B cell (primary cell): ENCODE data around the gene KRTAP10-1. TPM values are rescaled to one million over a fixed set of nuclear protein-coding genes. Genes with fewer than 3 reads are reported as not detected.

Source experiments
- ATAC-seq: fragments of 200-7000 bp; cut with Tn5 transposase; one replicate; pipeline ENCODE4 v1.10.0; 2021; ENCODE audit warnings: low read depth, mild to moderate bottlenecking, moderate number of reproducible peaks, moderate library complexity
- CTCF ChIA-PET: fragments of 350-600 bp; sonication (Branson Sonifier 250); formaldehyde crosslinking; loops from one replicate; lab custom pipeline; 2021; ENCODE audit warnings: antibody characterized with exemption, inconsistent platforms; lab: Charles Lee
- POLR2A ChIA-PET: fragments of 350-600 bp; sonication (Branson Sonifier 250); formaldehyde crosslinking; loops from one replicate; lab custom pipeline; 2021; ENCODE audit warnings: antibody characterized with exemption; lab: Charles Lee
- DNase-seq: peaks from one replicate; pipeline ENCODE4 v3.0.0; 2013
- H2AFZ ChIP-seq: 2 replicates; pipeline ENCODE4 v1.6.1; 2012; ENCODE audit warnings: mild to moderate bottlenecking, low read depth, low read length; ENCODE audit not compliant: insufficient read depth, poor library complexity, severe bottlenecking
- H3K27ac ChIP-seq, 2 donors: 1 replicate in 1 of 2; 2 replicates in 1 of 2; pipeline ENCODE4 v1.5.1; 2012 to 2013; ENCODE audit warnings: low read length in 2 of 2, mild to moderate bottlenecking in 2 of 2, moderate library complexity in 1 of 2
- H3K27me3 ChIP-seq, 4 experiments: fragments of 200-600 bp in 1 of 4; sonication (generic) in 1 of 4; replicated peaks in 1 of 4; 1 replicate in 2 of 4; 2 replicates in 2 of 4; pipeline versions ENCODE4 v1.6.1 to v1.7.0; 2013 to 2016; ENCODE audit warnings: low read length in 3 of 4, mild to moderate bottlenecking in 2 of 4, mixed read lengths in 1 of 4, moderate library complexity in 1 of 4; ENCODE audit not compliant: insufficient read depth in 4 of 4, control insufficient read depth in 3 of 4; ENCODE audit errors: control extremely low read depth in 1 of 4
- H3K36me3 ChIP-seq, 2 experiments: replicated peaks in 1 of 2; 1 replicate in 1 of 2; 2 replicates in 1 of 2; pipeline versions ENCODE4 v1.6.1 to v1.7.1; 2013; ENCODE audit warnings: low read length in 1 of 2; ENCODE audit not compliant: insufficient read depth in 2 of 2, control insufficient read depth in 1 of 2; ENCODE audit errors: control extremely low read depth in 1 of 2, extremely low read depth in 1 of 2
- H3K4me1 ChIP-seq, 2 donors: fragments of 200-600 bp in 1 of 2; sonication (generic) in 1 of 2; 1 replicate in 1 of 2; 2 replicates in 1 of 2; pipeline versions ENCODE4 v1.5.1 to v1.6.1; 2013 to 2017; ENCODE audit warnings: low read length in 2 of 2; ENCODE audit not compliant: control insufficient read depth in 2 of 2, insufficient read depth in 2 of 2
- H3K4me2 ChIP-seq: replicated peaks from 2 replicates; pipeline ENCODE3; 2012; ENCODE audit warnings: mild to moderate bottlenecking, low read depth, low read length; ENCODE audit not compliant: poor library complexity, severe bottlenecking
- H3K4me3 ChIP-seq, 5 experiments: fragments of 200-600 bp in 1 of 5; sonication (generic) in 1 of 5; 1 replicate in 3 of 5; 2 replicates in 2 of 5; pipeline versions ENCODE4 v1.5.1 to v1.7.0; 2011 to 2016; ENCODE audit warnings: low read length in 4 of 5, mild to moderate bottlenecking in 4 of 5, low read depth in 2 of 5, control low read depth in 1 of 5, moderate library complexity in 1 of 5; ENCODE audit not compliant: insufficient read depth in 1 of 5; ENCODE audit errors: control extremely low read depth in 1 of 5, extremely low read depth in 1 of 5
- H3K79me2 ChIP-seq: fragments of 200-600 bp; sonication (generic); one replicate; pipeline ENCODE4 v1.6.0; 2016; ENCODE audit warnings: low read length; ENCODE audit not compliant: control insufficient read depth, insufficient read depth
- H3K9ac ChIP-seq: fragments of 200-600 bp; sonication (generic); 2 replicates; pipeline ENCODE4 v1.6.1; 2017; ENCODE audit warnings: mild to moderate bottlenecking, low read length, moderate library complexity
- H3K9me3 ChIP-seq, 3 donors: one replicate each; pipeline versions ENCODE4 v1.6.1 to v1.7.1; 2013; ENCODE audit warnings: low read length in 2 of 3; ENCODE audit not compliant: control insufficient read depth in 2 of 3, insufficient read depth in 1 of 3; ENCODE audit errors: control extremely low read depth in 1 of 3
- H4K20me1 ChIP-seq: 2 replicates; pipeline ENCODE4 v1.6.0; 2012; ENCODE audit warnings: mild to moderate bottlenecking, low read length; ENCODE audit not compliant: insufficient read depth, control insufficient read depth, poor library complexity, severe bottlenecking
- H3K27ac Mint-ChIP-seq: one replicate; pipeline ENCODE4 v1.8.0; 2021; ENCODE audit warnings: mixed read lengths
- H3K27me3 Mint-ChIP-seq: one replicate; pipeline ENCODE4 v1.8.0; 2021; ENCODE audit warnings: mixed read lengths
- H3K4me1 Mint-ChIP-seq: one replicate; pipeline ENCODE4 v1.8.0; 2021; ENCODE audit warnings: mixed read lengths
- H3K4me3 Mint-ChIP-seq: one replicate; pipeline ENCODE4 v1.8.0; 2021; ENCODE audit warnings: mixed read lengths
- H3K9me3 Mint-ChIP-seq: one replicate; pipeline ENCODE4 v1.8.0; 2022; ENCODE audit warnings: mixed read lengths; ENCODE audit not compliant: insufficient read depth
- CTCF ChIP-seq: fragments of 200-600 bp; IDR thresholded peaks from one replicate; pipeline ENCODE4 v1.8.0; 2022; ENCODE audit warnings: antibody characterized with exemption, mild to moderate bottlenecking
- EZH2 ChIP-seq: IDR thresholded peaks from 2 replicates; pipeline ENCODE4 v1.6.1; 2012; ENCODE audit warnings: borderline replicate concordance, low read depth, mild to moderate bottlenecking, moderate library complexity, low read length; ENCODE audit not compliant: insufficient read depth, poor library complexity, severe bottlenecking
- WGBS: methylation state at CpG from one replicate; pipeline ENCODE4 v1.1.5; 2013; ENCODE audit warnings: missing lambda C conversion rate; ENCODE audit not compliant: insufficient coverage; 5-methylcytosine and 5-hydroxymethylcytosine counted together
- intact Hi-C: fragments of 100-400 bp; cut with micrococcal nuclease; formaldehyde crosslinking; loops from one replicate; pipeline ENCODE4 v1.10.0; 2022
- polyA plus RNA-seq: library from polyadenylated mRNA; depleted of rRNA; stranded (reverse); fragments of >200 nt; gene quantifications from 2 replicates; pipeline ENCODE4 v1.2.3, GENCODE V29; 2012
- total RNA-seq, 2 donors: library from RNA; stranded (reverse); fragments of 120-200 nt in 1 of 2; gene quantifications; 1 replicate in 1 of 2; 2 replicates in 1 of 2; pipeline versions ENCODE4 v1.2.3 to v1.2.4, GENCODE V29; 2013 to 2022

The KRTAP10-1 gene
- total and polyA plus RNA-seq, 2 donors (not counting 1 experiment from before 2014, with no cell fraction given), result not detected

- H3K4me1 Mint-ChIP-seq, result peaks cover 25% of the 10 kb centered on the region
- peaks cover 2% of the 10 kb centered on the region for H3K9me3 Mint-ChIP-seq
- no peak overlapping the region for H3K4me2 ChIP-seq
- DNase-seq (no peak), ATAC-seq (no peak)
- TF ChIP-seq EZH2, result no peak
- TF ChIP-seq CTCF, result no peak
- H3K4me3 ChIP-seq, result no peak overlapping the region
- peaks cover 19% of the 10 kb centered on the region for H3K27me3 Mint-ChIP-seq
- no peaks in the 10 kb centered on the region for H3K79me2 ChIP-seq
- H3K27me3 ChIP-seq, result no peaks in the 10 kb centered on the region
- intact Hi-C loops, result loop anchor here (5.0 kb wide), 1 partner anchor 545 kb away; no protein-coding TSS in a partner anchor
- H3K27ac ChIP-seq, result no peak overlapping the region
- peaks cover 12 to 26% of the 10 kb centered on the region in 2 donors for H3K4me1 ChIP-seq
- ChIA-PET CTCF (no interaction called here), POLR2A (no interaction called here)
- H3K9me3 ChIP-seq, result peaks cover 0 to 18% (median 4%) of the 10 kb centered on the region in 3 donors
- no peaks in the 10 kb centered on the region for H3K36me3 ChIP-seq
- H3K4me3 Mint-ChIP-seq, result no peak overlapping the region
- peak overlapping the region; percentile 56 for H3K27ac Mint-ChIP-seq
- H2AFZ ChIP-seq, result no peak overlapping the region
- no peak overlapping the region for H3K9ac ChIP-seq
- no peaks in the 10 kb centered on the region for H4K20me1 ChIP-seq
- 92% methylated on average over 18 of the region's 18 CpGs for WGBS
These were observed 27.6 kb upstream of the KRTAP10-1 start for GRCh38 chr21:44567481-44568171.

- Mint-ChIP-seq H3K4me1 (peaks cover 33% of the 10 kb centered on the region), H3K27ac (peak overlapping the region; percentile 59), H3K27me3 (peaks cover 8% of the 10 kb centered on the region), H3K9me3 (peaks cover 7% of the 10 kb centered on the region), H3K4me3 (peak overlapping the region; percentile 13)
- ATAC-seq (peak; percentile 17), DNase-seq (peak; percentile 56)
- H3K27ac ChIP-seq, result peak overlapping the region in 1 of 2 donors; percentile 28
- H3K36me3 ChIP-seq, result no peaks in the 10 kb centered on the region
- H3K4me3 ChIP-seq, result no peak overlapping the region
- ChIA-PET POLR2A (no interaction called here), CTCF (no interaction called here)
- H3K4me2 ChIP-seq, result no peak overlapping the region
- H3K9ac ChIP-seq, result no peak overlapping the region
- no peak overlapping the region for H2AFZ ChIP-seq
- H3K27me3 ChIP-seq, result no peaks in the 10 kb centered on the region
- TF ChIP-seq EZH2 (no peak), CTCF (no peak)
- H3K4me1 ChIP-seq, result peaks cover 12 to 26% of the 10 kb centered on the region in 2 donors
- WGBS, result no CpG with 5 or more reads among the region's 1 CpG
- H4K20me1 ChIP-seq, result no peaks in the 10 kb centered on the region
- H3K79me2 ChIP-seq, result no peaks in the 10 kb centered on the region
- intact Hi-C loops, result loop anchor here (5.0 kb wide), 1 partner anchor 546 kb away; no protein-coding TSS in a partner anchor
- peaks cover 0 to 11% (median 6%) of the 10 kb centered on the region in 3 donors for H3K9me3 ChIP-seq
These were observed 26.4 kb upstream of the KRTAP10-1 start for GRCh38 chr21:44566403-44566802.
